PC-9 (cell line): ENCODE results near the gene ETS1. TPM values are rescaled to one million over a fixed set of nuclear protein-coding genes. Genes with fewer than 3 reads are reported as not detected.

Experiments
- BruUV-seq: library from RNA; stranded (reverse); fragments of 400-500 nt; replicated peaks from 2 replicates; lab custom pipeline; 2021; lab: Mats Ljungman, UMichigan
- CTCF ChIA-PET: fragments of 300-600 bp; sonication (Branson Sonifier 250); formaldehyde crosslinking; loops from one replicate; lab custom pipeline; 2022; ENCODE audit warnings: antibody characterized with exemption; lab: Charles Lee
- POLR2A ChIA-PET: fragments of 300-600 bp; sonication (Branson Sonifier 250); formaldehyde crosslinking; loops from one replicate; lab custom pipeline; 2022; ENCODE audit warnings: antibody characterized with exemption; ENCODE audit not compliant: unreplicated experiment; lab: Charles Lee
- DNase-seq, 2 experiments: peaks; one replicate each; pipeline versions ENCODE4 v3.0.0 to v3.0.0-alpha.2; 2015 to 2022; ENCODE audit warnings: mixed read lengths in 1 of 2
- H2AFZ ChIP-seq: fragments of 200-600 bp; sonication (generic); 2 replicates; pipeline ENCODE4 v1.8.1; 2017; ENCODE audit warnings: antibody characterized with exemption
- H3F3A ChIP-seq: fragments of 200-600 bp; sonication (generic); 2 replicates; pipeline ENCODE4 v1.8.1; 2017; ENCODE audit warnings: antibody characterized with exemption, mild to moderate bottlenecking, low read depth; ENCODE audit not compliant: insufficient read depth
- H3K27ac ChIP-seq: fragments of 200-600 bp; sonication (generic); 2 replicates; pipeline ENCODE4 v1.6.1; 2016; ENCODE audit warnings: mixed run types
- H3K27me3 ChIP-seq: fragments of 200-600 bp; sonication (generic); 2 replicates; pipeline ENCODE4 v1.6.1; 2016; ENCODE audit warnings: low read depth, mixed run types; ENCODE audit not compliant: insufficient read depth
- H3K36me3 ChIP-seq: fragments of 200-600 bp; sonication (generic); 2 replicates; pipeline ENCODE4 v1.6.1; 2016; ENCODE audit warnings: low read depth, mixed run types
- H3K4me1 ChIP-seq: fragments of 200-600 bp; sonication (generic); replicated peaks from 2 replicates; pipeline ENCODE4 v1.6.1; 2016; ENCODE audit warnings: mixed run types; ENCODE audit not compliant: insufficient read depth
- H3K4me2 ChIP-seq: fragments of 200-600 bp; sonication (generic); 2 replicates; pipeline ENCODE4 v1.6.1; 2017; ENCODE audit warnings: mixed run types
- H3K4me3 ChIP-seq: fragments of 200-600 bp; sonication (generic); 2 replicates; pipeline ENCODE4 v1.6.1; 2016; ENCODE audit warnings: mixed run types
- H3K79me2 ChIP-seq: fragments of 200-600 bp; sonication (generic); 2 replicates; pipeline ENCODE4 v1.6.1; 2017; ENCODE audit warnings: low read depth, mixed run types
- H3K9me2 ChIP-seq: fragments of 200-600 bp; sonication (generic); 2 replicates; pipeline ENCODE4 v1.8.1; 2017; ENCODE audit warnings: mild to moderate bottlenecking; ENCODE audit not compliant: insufficient read depth
- H3K9me3 ChIP-seq: fragments of 200-600 bp; sonication (generic); 2 replicates; pipeline ENCODE4 v1.8.1; 2016; ENCODE audit warnings: low read depth; ENCODE audit not compliant: insufficient read depth
- H4K20me1 ChIP-seq: fragments of 200-600 bp; sonication (generic); 2 replicates; pipeline ENCODE4 v1.8.1; 2017; ENCODE audit not compliant: insufficient read depth
- EZH2 ChIP-seq: fragments of 200-600 bp; sonication (generic); IDR thresholded peaks from 2 replicates; pipeline ENCODE4 v1.8.0; 2017; ENCODE audit warnings: antibody characterized with exemption, low read depth
- intact Hi-C: fragments of 100-400 bp; cut with micrococcal nuclease; formaldehyde crosslinking; loops from one replicate; pipeline ENCODE4 v1.10.0; 2022; ENCODE audit not compliant: unreplicated experiment
- total RNA-seq: library from RNA; stranded (reverse); gene quantifications from 2 replicates; pipeline ENCODE4 v1.2.3, GENCODE V29; 2021
- TF ChIP-seq, protein P1 (sequence below): fragments of 200-600 bp; sonication (generic); conservative IDR thresholded peaks from 2 replicates; pipeline ENCODE4 v1.6.1; 2017; ENCODE audit warnings: mixed run types, antibody characterized with exemption, mild to moderate bottlenecking, moderate library complexity

ETS1 gene
- total RNA-seq, 1 experiment from 2014 or later = 23.3 TPM

DNA sequence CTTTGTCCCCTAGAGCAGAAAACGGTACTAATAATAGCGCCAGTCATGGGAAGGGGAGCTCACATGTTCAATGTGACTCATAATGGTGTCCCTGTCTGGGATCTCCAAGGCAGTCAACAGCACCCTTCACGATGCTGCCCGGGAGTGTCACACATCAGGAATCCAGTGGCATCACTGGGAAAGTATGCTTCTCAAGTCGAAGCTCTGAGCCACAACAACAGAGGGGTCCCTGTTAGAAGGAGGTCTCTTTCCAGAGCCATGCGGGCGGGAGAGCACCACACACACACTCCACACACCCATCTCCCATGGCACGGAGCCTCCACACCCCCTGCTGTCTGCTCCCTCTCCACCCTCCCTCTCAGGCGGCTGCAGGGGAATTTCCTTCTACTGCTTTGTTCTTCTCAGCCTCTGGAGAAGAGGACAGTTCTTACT lies 119.7 kb downstream of the ETS1 start:
- H3K27ac ChIP-seq = peak overlapping the region; percentile 62
- H3K4me3 ChIP-seq = no peak overlapping the region
- H3K4me1 ChIP-seq = peaks cover 18% of the 10 kb centered on the region
- intact Hi-C loops = loop anchor here (1.0 to 5.0 kb wide), 6 partner anchors 29 to 295 kb away; no protein-coding TSS in a partner anchor
- H3K9me2 ChIP-seq = no peaks in the 10 kb centered on the region
- no peaks in the 10 kb centered on the region for H4K20me1 ChIP-seq
- H3K79me2 ChIP-seq = no peaks in the 10 kb centered on the region
- DNase-seq = peak; percentile 69 to 87
- H3F3A ChIP-seq = peaks cover 5% of the 10 kb centered on the region; the same call in 1 of the 2 replicates
- CTCF ChIA-PET = interaction anchor here (0.6 kb wide), 1 partner anchor 412 kb away, joined by 6 read pairs; no protein-coding TSS in a partner anchor
- POLR2A ChIA-PET = no interaction called here
- BruUV-seq = no TSS peak
- no peaks in the 10 kb centered on the region for H3K27me3 ChIP-seq
- no peaks in the 10 kb centered on the region for H3K9me3 ChIP-seq
- peak overlapping the region; percentile 39 for H3K4me2 ChIP-seq
- H2AFZ ChIP-seq = no peak overlapping the region
- TF ChIP-seq EZH2 = no peak
- TF ChIP-seq, protein P1, sequence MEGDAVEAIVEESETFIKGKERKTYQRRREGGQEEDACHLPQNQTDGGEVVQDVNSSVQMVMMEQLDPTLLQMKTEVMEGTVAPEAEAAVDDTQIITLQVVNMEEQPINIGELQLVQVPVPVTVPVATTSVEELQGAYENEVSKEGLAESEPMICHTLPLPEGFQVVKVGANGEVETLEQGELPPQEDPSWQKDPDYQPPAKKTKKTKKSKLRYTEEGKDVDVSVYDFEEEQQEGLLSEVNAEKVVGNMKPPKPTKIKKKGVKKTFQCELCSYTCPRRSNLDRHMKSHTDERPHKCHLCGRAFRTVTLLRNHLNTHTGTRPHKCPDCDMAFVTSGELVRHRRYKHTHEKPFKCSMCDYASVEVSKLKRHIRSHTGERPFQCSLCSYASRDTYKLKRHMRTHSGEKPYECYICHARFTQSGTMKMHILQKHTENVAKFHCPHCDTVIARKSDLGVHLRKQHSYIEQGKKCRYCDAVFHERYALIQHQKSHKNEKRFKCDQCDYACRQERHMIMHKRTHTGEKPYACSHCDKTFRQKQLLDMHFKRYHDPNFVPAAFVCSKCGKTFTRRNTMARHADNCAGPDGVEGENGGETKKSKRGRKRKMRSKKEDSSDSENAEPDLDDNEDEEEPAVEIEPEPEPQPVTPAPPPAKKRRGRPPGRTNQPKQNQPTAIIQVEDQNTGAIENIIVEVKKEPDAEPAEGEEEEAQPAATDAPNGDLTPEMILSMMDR = no peak
- H3K36me3 ChIP-seq = peaks cover 15% of the 10 kb centered on the region

DNA sequence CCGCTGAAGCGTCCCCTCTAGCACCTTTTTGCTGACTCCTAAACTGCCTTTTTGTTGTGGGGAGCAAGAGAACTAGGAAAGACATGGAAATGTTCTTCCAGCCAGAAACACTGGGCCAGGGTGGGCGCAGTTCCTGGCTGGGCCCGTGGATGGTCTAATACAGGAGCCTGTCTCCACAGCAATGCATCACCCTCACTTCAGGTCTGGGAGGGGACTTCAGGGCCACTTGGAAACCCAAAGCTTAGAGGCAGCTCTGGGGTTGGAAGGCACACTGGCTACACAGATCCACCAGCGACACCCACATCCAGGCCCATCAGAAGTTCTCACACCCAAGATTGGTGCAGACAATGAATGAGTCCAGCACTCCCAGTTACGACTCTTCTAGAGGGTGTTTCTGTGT lies 120.3 kb downstream of the ETS1 start:
- peaks cover 20% of the 10 kb centered on the region for H3K36me3 ChIP-seq
- no peak overlapping the region for H2AFZ ChIP-seq
- H3K4me2 ChIP-seq = no peak overlapping the region
- H3F3A ChIP-seq = peaks cover 5% of the 10 kb centered on the region; the same call in 1 of the 2 replicates
- CTCF ChIA-PET = interaction anchor here (0.6 kb wide), 1 partner anchor 413 kb away, joined by 6 read pairs; no protein-coding TSS in a partner anchor
- H3K4me1 ChIP-seq = peaks cover 18% of the 10 kb centered on the region
- TF ChIP-seq, protein P1 = no peak
- TF ChIP-seq EZH2 = no peak
- H3K4me3 ChIP-seq = no peak overlapping the region
- H3K27ac ChIP-seq = peak overlapping the region; percentile 62
- H3K9me2 ChIP-seq = no peaks in the 10 kb centered on the region
- DNase-seq = no peak
- no peaks in the 10 kb centered on the region for H3K9me3 ChIP-seq
- intact Hi-C loops = loop anchor here (1.0 to 5.0 kb wide), 5 partner anchors 55 to 295 kb away; no protein-coding TSS in a partner anchor
- no TSS peak for BruUV-seq
- H3K27me3 ChIP-seq = no peaks in the 10 kb centered on the region
- POLR2A ChIA-PET = no interaction called here
- H3K79me2 ChIP-seq = no peaks in the 10 kb centered on the region
- H4K20me1 ChIP-seq = no peaks in the 10 kb centered on the region

DNA sequence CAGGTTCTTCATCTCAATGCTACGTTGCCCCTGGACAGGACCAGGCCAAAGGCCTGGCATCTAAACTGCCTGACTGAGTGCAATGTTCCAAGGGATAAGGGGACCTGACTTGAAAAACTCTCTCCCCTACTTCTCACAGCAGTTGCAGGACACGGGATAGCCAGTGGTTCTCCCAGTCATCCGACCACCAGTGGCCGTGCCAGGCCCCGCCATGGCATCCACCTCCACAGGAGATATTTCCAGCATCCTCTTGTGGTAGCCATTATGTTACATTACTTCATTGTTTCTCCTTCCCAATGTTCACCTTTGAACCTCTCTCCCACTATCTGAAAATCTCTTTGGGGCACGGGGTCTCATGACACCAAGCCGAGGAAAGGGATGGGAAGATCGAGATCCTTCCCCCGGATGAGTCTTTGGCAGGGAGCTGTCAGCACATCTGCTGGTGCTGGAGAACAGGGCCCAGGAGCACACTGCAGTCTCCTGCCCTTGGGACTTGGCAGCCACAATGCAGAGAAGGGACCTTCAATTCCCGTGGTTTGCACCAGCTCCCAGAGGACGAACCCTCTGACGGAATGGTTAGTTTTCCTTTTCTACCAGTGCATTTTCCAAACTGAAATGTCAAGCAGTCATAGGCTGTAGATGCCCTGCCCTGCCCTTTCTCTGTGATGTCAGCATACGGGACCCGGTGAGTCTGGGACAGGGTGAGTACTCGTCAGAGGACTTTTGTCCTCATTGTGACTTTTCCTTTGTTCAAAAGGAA lies 121.2 kb downstream of the ETS1 start:
- H4K20me1 ChIP-seq = no peaks in the 10 kb centered on the region
- TF ChIP-seq, protein P1 = no peak
- no peak for TF ChIP-seq EZH2
- no TSS peak for BruUV-seq
- H3K79me2 ChIP-seq = no peaks in the 10 kb centered on the region
- no peaks in the 10 kb centered on the region for H3K9me2 ChIP-seq
- CTCF ChIA-PET = no interaction called here
- intact Hi-C loops = loop anchor here (5.0 kb wide), 1 partner anchor 294 kb away; no protein-coding TSS in a partner anchor
- peaks cover 20% of the 10 kb centered on the region for H3K36me3 ChIP-seq
- no peak overlapping the region for H3K27ac ChIP-seq
- H3K4me2 ChIP-seq = no peak overlapping the region
- H2AFZ ChIP-seq = no peak overlapping the region
- no peak overlapping the region for H3K4me3 ChIP-seq
- DNase-seq = no peak
- H3K9me3 ChIP-seq = no peaks in the 10 kb centered on the region
- H3F3A ChIP-seq = peaks cover 5% of the 10 kb centered on the region; the same call in 1 of the 2 replicates
- POLR2A ChIA-PET = no interaction called here
- peaks cover 18% of the 10 kb centered on the region for H3K4me1 ChIP-seq
- no peaks in the 10 kb centered on the region for H3K27me3 ChIP-seq
